HG03135 (cell line): ENCODE results near the gene EML3.
A peak's percentile ranks its signal among the peaks of the same experiment; 100 is the strongest.
"Not testable (repeated sequence)": the region's sequence is repeated elsewhere in the genome, so short reads cannot be mapped to it uniquely, and the experiment has no call there.

Source experiments
- ATAC-seq: cut with Tn5 transposase; IDR thresholded peaks from one replicate; pipeline ENCODE4 v1.9.1; 2021; ENCODE audit warnings: mild to moderate bottlenecking, moderate library complexity; ENCODE audit not compliant: unreplicated experiment

EML3 gene

GRCh38 chr11:62573006-62573591, 39.5 kb downstream of the EML3 start:
- ATAC-seq: no peak

GRCh38 chr11:62572431-62572830, 40.1 kb downstream of the EML3 start:
- ATAC-seq: no peak

- ATAC-seq: not testable (repeated sequence)
Observed at GRCh38 chr11:62571493-62571892, 41.1 kb downstream of the EML3 start.

GRCh38 chr11:62570903-62571302, 41.7 kb downstream of the EML3 start:
- ATAC-seq: not testable (repeated sequence)

GRCh38 chr11:62569611-62570010, 43.0 kb downstream of the EML3 start:
- no peak for ATAC-seq

GRCh38 chr11:62567018-62567633, 45.4 kb downstream of the EML3 start:
- ATAC-seq: no peak

- ATAC-seq: no peak
Observed at GRCh38 chr11:62566247-62566646, 46.3 kb downstream of the EML3 start.

GRCh38 chr11:62565100-62565802, 47.3 kb downstream of the EML3 start:
- ATAC-seq: no peak

GRCh38 chr11:62561677-62562230, 50.8 kb downstream of the EML3 start:
- not testable (repeated sequence) for ATAC-seq

- no peak for ATAC-seq
Observed at GRCh38 chr11:62560566-62561103, 51.9 kb downstream of the EML3 start.

- ATAC-seq: not testable (repeated sequence)
Observed at GRCh38 chr11:62559626-62560025, 52.9 kb downstream of the EML3 start.

- ATAC-seq: no peak
Observed at GRCh38 chr11:62559204-62559603, 53.4 kb downstream of the EML3 start.

GRCh38 chr11:62558669-62559068, 53.9 kb downstream of the EML3 start:
- ATAC-seq: no peak

GRCh38 chr11:62556875-62557631, 55.5 kb downstream of the EML3 start:
- peak; percentile 12 for ATAC-seq

- ATAC-seq: peak; percentile 31
Observed at GRCh38 chr11:62556108-62556874, 56.3 kb downstream of the EML3 start.

- ATAC-seq: peak; percentile 37
Observed at GRCh38 chr11:62555464-62556107, 57.0 kb downstream of the EML3 start.

- ATAC-seq: no peak
Observed at GRCh38 chr11:62554387-62555167, 58.0 kb downstream of the EML3 start.

- no peak for ATAC-seq
Observed at GRCh38 chr11:62553839-62554361, 58.7 kb downstream of the EML3 start.
